ENCODE data around the gene CD151. TPM values are rescaled to one million over a fixed set of nuclear protein-coding genes. Genes with fewer than 3 reads are reported as not detected.

CD151 gene
- total RNA-seq (100 to 1,000 TPM; 501 to 815 TPM), polyA plus RNA-seq (ENCODE audit: insufficient read length in 6 of 6) (100 to 1,000 TPM; 122 to 182 (median 145) TPM)
- long read RNA-seq, donor 1, transcript CD151-203 (8 exons, 1,486 nt) = major isoform, 60 of 186 reads
- long read RNA-seq, donor 1, transcript CD151-202 (9 exons, 1,658 nt) = minor isoform, 57 of 186 reads
- long read RNA-seq, donor 1, transcript CD151-201 (9 exons, 1,545 nt) = minor isoform, 10 of 186 reads
- long read RNA-seq, donor 1, partial matches to known transcripts = 46 of 186 reads
- long read RNA-seq, donor 1, other reads (novel, unspliced or antisense) = 9 of 186 reads
- long read RNA-seq, donor 2, transcript CD151-201 (9 exons, 1,545 nt) = minor isoform, 5 of 129 reads
- long read RNA-seq, donor 2, transcript CD151-202 (9 exons, 1,658 nt) = major isoform, 38 of 129 reads
- long read RNA-seq, donor 2, transcript CD151-203 (8 exons, 1,486 nt) = minor isoform, 22 of 129 reads
- long read RNA-seq, donor 2, partial matches to known transcripts = 61 of 129 reads
- long read RNA-seq, donor 2, other reads (novel, unspliced or antisense) = 0 of 129 reads
- long read RNA-seq, donor 3, transcript CD151-202 (9 exons, 1,658 nt) = major isoform, 32 of 75 reads
- long read RNA-seq, donor 3, transcript CD151-203 (8 exons, 1,486 nt) = minor isoform, 20 of 75 reads
- long read RNA-seq, donor 3, transcript CD151-201 (9 exons, 1,545 nt) = minor isoform, 5 of 75 reads
- long read RNA-seq, donor 3, partial matches to known transcripts = 15 of 75 reads
- long read RNA-seq, donor 3, other reads (novel, unspliced or antisense) = 0 of 75 reads
- long read RNA-seq, donor 4, transcript CD151-202 (9 exons, 1,658 nt) = major isoform, 38 of 96 reads
- long read RNA-seq, donor 4, transcript CD151-203 (8 exons, 1,486 nt) = minor isoform, 20 of 96 reads
- long read RNA-seq, donor 4, partial matches to known transcripts = 20 of 96 reads
- long read RNA-seq, donor 4, other reads (novel, unspliced or antisense) = 16 of 96 reads
- long read RNA-seq, donor 5, transcript CD151-202 (9 exons, 1,658 nt) = minor isoform, 29 of 107 reads
- long read RNA-seq, donor 5, transcript CD151-203 (8 exons, 1,486 nt) = major isoform, 39 of 107 reads
- long read RNA-seq, donor 5, transcript CD151-201 (9 exons, 1,545 nt) = minor isoform, 11 of 107 reads
- long read RNA-seq, donor 5, partial matches to known transcripts = 20 of 107 reads
- long read RNA-seq, donor 5, other reads (novel, unspliced or antisense) = 0 of 107 reads
- long read RNA-seq, donor 6, transcript CD151-203 (8 exons, 1,486 nt) = major isoform, 39 of 89 reads
- long read RNA-seq, donor 6, transcript CD151-201 (9 exons, 1,545 nt) = minor isoform, 5 of 89 reads
- long read RNA-seq, donor 6, transcript CD151-202 (9 exons, 1,658 nt) = minor isoform, 26 of 89 reads
- long read RNA-seq, donor 6, partial matches to known transcripts = 14 of 89 reads
- long read RNA-seq, donor 6, other reads (novel, unspliced or antisense) = 0 of 89 reads
- long read RNA-seq, donor 7, transcript CD151-202 (9 exons, 1,658 nt) = minor isoform, 13 of 42 reads
- long read RNA-seq, donor 7, transcript CD151-203 (8 exons, 1,486 nt) = major isoform, 20 of 42 reads
- long read RNA-seq, donor 7, partial matches to known transcripts = 5 of 42 reads
- long read RNA-seq, donor 7, other reads (novel, unspliced or antisense) = 0 of 42 reads
- long read RNA-seq, donor 8, transcript CD151-203 (8 exons, 1,486 nt) = major isoform, 39 of 79 reads
- long read RNA-seq, donor 8, transcript CD151-202 (9 exons, 1,658 nt) = minor isoform, 21 of 79 reads
- long read RNA-seq, donor 8, partial matches to known transcripts = 5 of 79 reads
- long read RNA-seq, donor 8, other reads (novel, unspliced or antisense) = 5 of 79 reads
- long read RNA-seq, donor 9 = 0 reads
- long read RNA-seq, donor 10, transcript CD151-203 (8 exons, 1,486 nt) = minor isoform, 16 of 51 reads
- long read RNA-seq, donor 10, transcript CD151-202 (9 exons, 1,658 nt) = major isoform, 17 of 51 reads
- long read RNA-seq, donor 10, partial matches to known transcripts = 7 of 51 reads
- long read RNA-seq, donor 10, other reads (novel, unspliced or antisense) = 8 of 51 reads
- long read RNA-seq, donor 11, transcript CD151-203 (8 exons, 1,486 nt) = major isoform, 24 of 41 reads
- long read RNA-seq, donor 11, transcript CD151-202 (9 exons, 1,658 nt) = minor isoform, 6 of 41 reads
- long read RNA-seq, donor 11, partial matches to known transcripts = 0 of 41 reads
- long read RNA-seq, donor 11, other reads (novel, unspliced or antisense) = 6 of 41 reads
- long read RNA-seq, donor 12, transcript CD151-202 (9 exons, 1,658 nt) = major isoform, 45 of 102 reads
- long read RNA-seq, donor 12, transcript CD151-203 (8 exons, 1,486 nt) = minor isoform, 41 of 102 reads
- long read RNA-seq, donor 12, partial matches to known transcripts = 6 of 102 reads
- long read RNA-seq, donor 12, other reads (novel, unspliced or antisense) = 7 of 102 reads

DNA sequence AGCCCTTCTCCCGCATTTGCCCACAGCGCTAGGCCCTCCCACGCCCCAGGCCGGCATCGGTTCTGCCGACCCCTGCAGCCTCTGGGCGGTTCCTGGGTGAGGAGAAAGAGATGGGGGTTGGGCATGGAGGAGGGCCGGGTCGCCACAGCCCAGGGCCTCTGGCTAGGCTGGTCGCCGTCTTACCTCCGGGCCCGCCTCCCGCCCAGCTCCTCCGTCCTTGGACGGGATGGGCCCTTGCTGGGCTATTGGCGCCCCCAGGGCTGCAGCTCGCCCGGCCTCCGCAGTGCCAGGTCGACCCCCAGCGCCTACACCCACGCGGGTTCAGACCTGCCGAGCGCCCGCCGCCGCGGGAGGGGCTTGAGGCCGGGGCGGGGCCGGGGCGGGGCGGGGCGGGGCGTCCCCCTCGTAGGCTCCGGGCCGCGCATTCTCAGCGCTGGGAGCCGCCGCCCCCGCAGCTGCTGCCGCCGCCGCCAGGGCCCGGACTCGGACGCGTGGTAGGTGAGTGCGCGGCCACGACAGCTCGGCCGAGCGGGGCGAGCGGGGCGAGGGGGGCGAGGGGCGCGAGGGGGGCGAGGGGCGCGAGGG, at the start of gene CD151:
TSS of gene CD151 (plus strand) at position 424 of the 585 bp plus-strand sequence. CDS start 3,118 bp downstream, outside the sequence.
- DNase-seq = peak in 1 of 4 donors; percentile 89
- TF ChIP-seq, protein P1, sequence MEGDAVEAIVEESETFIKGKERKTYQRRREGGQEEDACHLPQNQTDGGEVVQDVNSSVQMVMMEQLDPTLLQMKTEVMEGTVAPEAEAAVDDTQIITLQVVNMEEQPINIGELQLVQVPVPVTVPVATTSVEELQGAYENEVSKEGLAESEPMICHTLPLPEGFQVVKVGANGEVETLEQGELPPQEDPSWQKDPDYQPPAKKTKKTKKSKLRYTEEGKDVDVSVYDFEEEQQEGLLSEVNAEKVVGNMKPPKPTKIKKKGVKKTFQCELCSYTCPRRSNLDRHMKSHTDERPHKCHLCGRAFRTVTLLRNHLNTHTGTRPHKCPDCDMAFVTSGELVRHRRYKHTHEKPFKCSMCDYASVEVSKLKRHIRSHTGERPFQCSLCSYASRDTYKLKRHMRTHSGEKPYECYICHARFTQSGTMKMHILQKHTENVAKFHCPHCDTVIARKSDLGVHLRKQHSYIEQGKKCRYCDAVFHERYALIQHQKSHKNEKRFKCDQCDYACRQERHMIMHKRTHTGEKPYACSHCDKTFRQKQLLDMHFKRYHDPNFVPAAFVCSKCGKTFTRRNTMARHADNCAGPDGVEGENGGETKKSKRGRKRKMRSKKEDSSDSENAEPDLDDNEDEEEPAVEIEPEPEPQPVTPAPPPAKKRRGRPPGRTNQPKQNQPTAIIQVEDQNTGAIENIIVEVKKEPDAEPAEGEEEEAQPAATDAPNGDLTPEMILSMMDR (IDR thresholded peaks at IDR 0.05) = no peak
- Histone ChIP-seq H3K27ac (peak within 1 kb of the TSS; percentile 83 to 89), H3K36me3 (peaks cover 0 to 19% of the 10 kb centered on the region in 2 donors), H3K9me3 (no peaks in the 10 kb centered on the region), H3K4me3 (peak within 1 kb of the TSS; percentile 71 to 86), H3K4me1 (peaks cover 46 to 93% of the 10 kb centered on the region in 2 donors), H3K27me3 (peaks cover 7 to 36% of the 10 kb centered on the region in 2 donors)
- intact Hi-C loops (cut with DNase I) = no loop called here
- ATAC-seq = peak; percentile 29

DNA sequence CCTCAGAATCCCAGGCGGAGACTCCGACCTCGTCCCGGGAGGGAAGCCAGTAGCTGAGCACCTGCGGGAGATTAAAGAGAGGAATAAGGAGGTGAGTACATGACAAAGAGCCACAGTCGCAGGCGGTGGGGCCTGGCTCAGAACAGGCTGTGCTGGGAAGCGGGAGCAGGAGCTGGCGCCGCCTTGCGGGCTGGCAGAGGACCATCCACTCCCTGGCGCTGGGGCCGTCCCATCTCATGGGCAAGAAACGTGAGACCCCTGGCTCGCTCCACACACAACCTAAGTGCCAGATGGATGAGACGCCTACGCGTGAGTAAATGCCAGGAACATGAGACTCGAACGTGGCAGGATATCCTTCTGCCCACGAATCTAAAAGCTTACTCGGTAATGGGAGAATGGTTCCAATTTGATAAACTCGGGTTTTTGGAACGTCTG, 49.2 kb upstream of the CD151 start:
- intact Hi-C loops (cut with DNase I) = no loop called here
- no peak overlapping the region for H3K27ac ChIP-seq

DNA sequence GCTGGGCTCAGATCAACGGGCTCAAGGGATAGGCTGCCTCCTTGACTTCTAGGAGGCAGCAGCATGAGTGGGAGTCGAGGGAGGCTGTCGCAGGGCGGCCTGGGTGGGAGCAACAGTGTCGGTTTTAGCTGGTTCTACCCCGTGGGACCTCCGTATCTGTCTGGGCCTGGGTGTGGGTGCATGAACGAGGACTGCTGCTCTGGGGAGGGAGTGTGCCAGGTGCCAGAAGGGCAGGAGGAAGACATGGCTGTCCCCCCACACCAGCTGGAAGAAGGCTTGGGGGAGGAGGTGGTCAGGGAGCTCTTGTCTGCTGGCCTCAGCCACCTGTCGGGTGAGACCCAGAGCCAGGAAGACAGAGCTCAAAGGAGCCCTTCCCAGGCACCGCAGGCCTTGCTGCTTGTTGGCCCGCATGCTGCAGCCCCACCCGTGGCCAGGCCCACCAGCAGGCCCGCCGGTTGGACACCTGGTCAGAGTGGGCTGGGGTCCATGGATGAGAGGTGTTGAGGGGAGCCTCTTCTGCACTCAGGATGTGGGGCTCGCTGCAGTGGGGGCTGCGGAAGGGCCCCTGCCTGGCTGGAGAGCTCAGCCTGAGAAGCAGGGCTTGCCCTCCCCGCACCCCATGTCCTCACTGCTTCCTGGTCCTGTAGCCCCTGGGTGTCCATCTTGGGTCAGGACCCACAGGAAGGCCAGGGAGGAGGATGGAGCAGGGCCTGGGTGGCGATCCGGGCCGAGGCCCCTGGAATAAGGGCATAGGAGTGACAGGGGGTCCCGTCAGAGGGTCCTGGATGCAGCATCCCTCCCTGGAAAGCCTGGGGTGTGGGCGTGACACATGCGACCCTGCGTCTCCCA, 46.3 kb upstream of the CD151 start:
- H3K4me3 ChIP-seq = no peak overlapping the region
- peaks cover 0 to 31% of the 10 kb centered on the region in 2 donors for H3K27me3 ChIP-seq
- peaks cover 0 to 4% of the 10 kb centered on the region in 2 donors for H3K36me3 ChIP-seq
- ATAC-seq = no peak
- intact Hi-C loops (cut with DNase I) = no loop called here
- TF ChIP-seq, protein P1 (IDR thresholded peaks at IDR 0.05) = no peak
- DNase-seq = no peak
- H3K9me3 ChIP-seq = no peaks in the 10 kb centered on the region
- H3K27ac ChIP-seq = no peak overlapping the region
- H3K4me1 ChIP-seq = peaks cover 0 to 4% of the 10 kb centered on the region in 2 donors

More for the DNA sequence above, 49.2 kb upstream of the CD151 start:
- peak; percentile 94 for ATAC-seq
- Histone ChIP-seq H3K9me3 (no peaks in the 10 kb centered on the region), H3K36me3 (peaks cover 0 to 4% of the 10 kb centered on the region in 2 donors), H3K4me1 (peaks cover 1 to 20% of the 10 kb centered on the region in 2 donors), H3K27me3 (peaks cover 0 to 12% of the 10 kb centered on the region in 2 donors), H3K4me3 (no peak overlapping the region)
- peak in 3 of 4 donors; percentile 79 to 91 (median 80) for DNase-seq
- TF ChIP-seq, protein P1 (IDR thresholded peaks at IDR 0.05) = peak; percentile 29 to 53

Measured in left lung (tissue), 14 donors.